Coronary artery (tissue), 2 donors: ENCODE data around the gene SMIM5.

Experiments
- DNase-seq: peaks from one replicate; pipeline ENCODE4 v3.0.0-alpha.2; 2017; ENCODE audit warnings: low spot score
- H3K27ac ChIP-seq, 2 donors: fragments of 200-600 bp; sonication (generic); one replicate each; pipeline ENCODE4 v1.5.1; 2016 to 2019
- H3K4me3 ChIP-seq: fragments of 200-600 bp; sonication (generic); 2 replicates; pipeline ENCODE4 v1.5.1; 2016; ENCODE audit warnings: mild to moderate bottlenecking, moderate library complexity
- CTCF ChIP-seq: fragments of 200-600 bp; sonication (generic); IDR thresholded peaks from one replicate; pipeline ENCODE4 v1.5.1; 2019; ENCODE audit warnings: antibody characterized with exemption

The SMIM5 gene

DNA sequence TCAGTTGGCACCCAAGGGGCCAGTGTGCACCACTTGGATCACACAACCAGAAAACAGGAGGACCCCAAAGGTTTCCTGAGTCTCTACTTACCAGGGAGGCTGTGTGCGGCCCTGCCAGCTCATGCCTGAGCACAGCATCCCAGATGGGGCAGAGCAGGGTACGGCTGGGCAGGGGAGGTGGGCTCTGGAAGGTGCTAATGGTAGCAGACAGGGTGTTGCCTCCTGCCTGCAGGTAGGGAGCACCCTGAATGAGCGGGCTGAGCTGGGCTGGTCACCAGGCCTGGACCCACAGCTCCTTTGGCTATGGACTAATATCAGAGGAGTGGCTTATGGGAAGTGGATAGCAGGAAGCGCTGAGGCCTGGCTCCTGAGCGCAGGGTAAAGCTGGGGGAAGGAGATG is 19.1 kb downstream of the SMIM5 start:
- no peak overlapping the region for H3K27ac ChIP-seq
- DNase-seq: no peak
- TF ChIP-seq CTCF: no peak
- H3K4me3 ChIP-seq: no peak overlapping the region

DNA sequence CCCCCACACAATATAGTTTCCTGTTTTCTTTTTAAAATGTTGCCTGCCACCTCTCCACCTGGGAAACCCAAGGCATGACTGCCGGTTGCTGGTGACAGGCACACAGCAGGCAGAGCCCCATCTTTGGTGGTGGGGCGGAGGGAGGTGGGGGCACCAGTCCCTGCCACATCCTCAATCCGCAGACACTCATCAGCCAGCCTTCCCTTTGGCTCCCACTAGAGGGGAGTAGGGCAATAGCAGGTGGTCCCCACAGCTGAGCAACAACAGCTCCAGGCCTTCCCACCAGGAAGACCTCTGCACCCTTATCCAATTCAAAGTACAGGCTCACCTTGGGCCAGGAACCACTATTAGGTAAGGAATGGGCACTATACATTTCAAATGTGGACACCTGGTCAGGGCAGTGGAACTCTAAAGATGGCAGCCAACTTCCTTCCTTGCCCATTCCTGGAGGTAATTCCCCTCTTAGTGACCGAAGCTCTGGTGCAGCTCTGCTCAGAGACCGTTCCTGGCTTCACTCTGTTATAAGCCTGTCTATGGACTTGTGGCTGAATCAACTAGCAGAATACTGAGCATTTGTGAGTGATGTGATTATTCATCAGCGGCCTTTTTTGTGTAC is 19.8 kb downstream of the SMIM5 start:
- Histone ChIP-seq H3K4me3 (no peak overlapping the region), H3K27ac (no peak overlapping the region)
- peak; percentile 47 for TF ChIP-seq CTCF
- no peak for DNase-seq

GRCh38 chr17:75654176-75654575 is 20.9 kb downstream of the SMIM5 start:
- Histone ChIP-seq H3K27ac (no peak overlapping the region), H3K4me3 (no peak overlapping the region)
- no peak for TF ChIP-seq CTCF
- no peak for DNase-seq

GRCh38 chr17:75658237-75658636 is 25.0 kb downstream of the SMIM5 start:
- no peak overlapping the region for H3K4me3 ChIP-seq
- no peak for DNase-seq
- no peak overlapping the region for H3K27ac ChIP-seq
- TF ChIP-seq CTCF: no peak

DNA sequence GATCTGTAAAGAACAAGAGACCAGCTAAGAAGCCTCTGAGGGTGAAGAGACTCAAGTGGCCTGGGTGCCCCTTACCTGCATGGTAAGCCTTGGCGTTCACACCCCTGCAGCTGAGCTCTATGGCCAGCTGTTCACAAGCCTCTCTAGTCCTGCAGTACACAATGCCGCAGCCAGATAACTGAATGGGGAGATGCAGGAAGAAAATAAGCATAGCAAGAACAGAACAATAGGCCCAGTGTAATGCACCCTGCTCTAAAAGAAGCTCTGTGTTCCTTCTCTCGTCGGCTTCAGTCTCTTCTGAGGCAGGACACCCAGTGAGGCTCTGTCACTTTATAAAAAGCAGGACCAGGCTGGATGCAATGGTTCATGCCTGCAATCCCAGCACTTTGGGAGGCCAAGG is 28.3 kb downstream of the SMIM5 start:
- no peak for DNase-seq
- Histone ChIP-seq H3K4me3 (no peak overlapping the region), H3K27ac (no peak overlapping the region)
- no peak for TF ChIP-seq CTCF

- DNase-seq: no peak
- no peak overlapping the region for H3K27ac ChIP-seq
- H3K4me3 ChIP-seq: no peak overlapping the region
- TF ChIP-seq CTCF: no peak
Measured at GRCh38 chr17:75662511-75662910, 29.3 kb downstream of the SMIM5 start.

- H3K27ac ChIP-seq: no peak overlapping the region
- no peak overlapping the region for H3K4me3 ChIP-seq
- no peak for TF ChIP-seq CTCF
- DNase-seq: no peak
Measured at GRCh38 chr17:75664099-75664549, 30.9 kb downstream of the SMIM5 start.
